Aorta (tissue), 5 donors: Measurements from ENCODE around the gene PLA2G2C. TPM values are rescaled to one million over a fixed set of nuclear protein-coding genes. Genes with fewer than 3 reads are reported as not detected.

Source experiments
- ATAC-seq: fragments of 200-7000 bp; cut with Tn5 transposase; one replicate; pipeline ENCODE4 v1.9.1; 2022; ENCODE audit warnings: moderate library complexity; ENCODE audit not compliant: low FRiP score
- DNase-seq, 2 donors: peaks; one replicate each; pipeline ENCODE4 v3.0.0-alpha.2; 2020
- H3K27ac ChIP-seq, 2 donors: one replicate each; pipeline ENCODE4 v1.5.1; 2013; ENCODE audit warnings: low read length in 2 of 2, mild to moderate bottlenecking in 2 of 2, moderate library complexity in 2 of 2, control low read depth in 1 of 2, inconsistent platforms in 1 of 2, low read depth in 1 of 2
- H3K27me3 ChIP-seq, 2 donors: one replicate each; pipeline ENCODE4 v1.6.1; 2013; ENCODE audit warnings: control low read depth in 1 of 2, low read length in 1 of 2, mild to moderate bottlenecking in 1 of 2, moderate library complexity in 1 of 2; ENCODE audit not compliant: insufficient read depth in 2 of 2, control insufficient read depth in 1 of 2
- H3K36me3 ChIP-seq, 2 donors: one replicate each; pipeline ENCODE4 v1.6.1; 2013; ENCODE audit warnings: control low read depth in 1 of 2, low read length in 1 of 2, mild to moderate bottlenecking in 1 of 2; ENCODE audit not compliant: insufficient read depth in 2 of 2, control insufficient read depth in 1 of 2
- H3K4me1 ChIP-seq, 2 donors: one replicate each; pipeline ENCODE4 v1.6.1; 2013; ENCODE audit warnings: low read length in 2 of 2, control low read depth in 1 of 2, mild to moderate bottlenecking in 1 of 2, moderate library complexity in 1 of 2; ENCODE audit not compliant: insufficient read depth in 2 of 2, control insufficient read depth in 1 of 2
- H3K4me3 ChIP-seq, 2 donors: one replicate each; pipeline ENCODE4 v1.5.1; 2013; ENCODE audit warnings: low read length in 2 of 2, control low read depth in 1 of 2, mild to moderate bottlenecking in 1 of 2
- H3K9me3 ChIP-seq: one replicate; pipeline ENCODE4 v1.6.1; 2013; ENCODE audit warnings: mild to moderate bottlenecking, low read length; ENCODE audit not compliant: control insufficient read depth
- WGBS, 2 donors: extraction: QIAGEN DNeasy Blood & Tissue Kit; methylation state at CpG; one replicate each; pipeline ENCODE4 v1.1.7; 2013; 5-methylcytosine and 5-hydroxymethylcytosine counted together
- intact Hi-C, 2 donors: fragments of 100-400 bp; cut with DNase I; formaldehyde crosslinking; loops; one replicate each; pipeline versions ENCODE4 v1.14.2 to v1.15.0; 2022
- polyA plus RNA-seq, 2 donors: library from polyadenylated mRNA; stranded (reverse); fragments of 200-250 nt; gene quantifications; one replicate each; pipeline ENCODE4 v1.2.3, GENCODE V29; 2013
- total RNA-seq, 2 donors: library from RNA; stranded (reverse); fragmentation: NEBNext Ultra II Directional; extraction: Animal tissue kit (Norgen Biotek cat#: 25700); gene quantifications; one replicate each; pipeline ENCODE4 v1.2.1, GENCODE V29; 2021
- donor health status: healthy with polysubstance abuse.
- donor health status: Bipolar disorder and iron deficiency.
- donor health status: DM: no; HTN: no; CAD: no.
- donor health status: DM: no; HTN: no; CAD: no.
- donor health status: DM: yes; HTN: yes; CAD: no.

Gene PLA2G2C
- total and polyA plus RNA-seq, 4 donors = 0.81 TPM; not detected in 3

DNA sequence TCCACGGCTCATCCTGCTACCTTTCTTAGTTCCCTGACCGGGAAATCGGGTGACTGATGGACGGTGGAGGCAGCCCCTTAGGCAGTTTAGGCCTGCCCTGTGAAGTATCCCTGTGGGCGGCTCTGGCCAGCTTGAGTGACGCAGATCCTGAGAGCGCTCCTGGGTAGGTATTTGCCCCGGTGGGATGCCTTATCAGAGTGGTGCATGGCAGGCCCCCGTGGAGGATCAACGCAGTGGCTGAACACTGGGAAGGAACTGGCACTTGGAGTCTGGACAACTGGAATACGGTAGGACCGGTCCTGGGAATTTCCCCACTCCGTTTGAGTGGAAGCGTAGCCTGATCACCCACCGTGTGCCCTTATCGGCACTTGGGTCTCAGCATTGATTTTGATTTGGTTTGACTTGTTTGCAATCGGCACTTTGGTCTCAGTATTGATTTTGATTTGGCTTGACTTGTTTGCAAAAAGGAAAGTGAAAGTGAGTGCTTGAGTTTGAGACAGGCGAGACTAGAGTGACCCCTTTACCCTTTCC lies 32.0 kb downstream of the PLA2G2C start:
- Histone ChIP-seq H3K4me1 (no peaks in the 10 kb centered on the region), H3K4me3 (no peak overlapping the region), H3K27ac (no peak overlapping the region), H3K36me3 (no peaks in the 10 kb centered on the region), H3K9me3 (peaks cover 5% of the 10 kb centered on the region), H3K27me3 (no peaks in the 10 kb centered on the region)
- no peak for ATAC-seq
- WGBS, 2 donors = 77 to 78% methylated on average over 18 of the region's 18 CpGs
- peak in 1 of 2 donors; percentile 51 for DNase-seq
- intact Hi-C loops = loop anchor here (10.0 kb wide), 1 partner anchor 490 kb away; the partner anchor contains the start of gene HTR6 (in 2 of the 2)

DNA sequence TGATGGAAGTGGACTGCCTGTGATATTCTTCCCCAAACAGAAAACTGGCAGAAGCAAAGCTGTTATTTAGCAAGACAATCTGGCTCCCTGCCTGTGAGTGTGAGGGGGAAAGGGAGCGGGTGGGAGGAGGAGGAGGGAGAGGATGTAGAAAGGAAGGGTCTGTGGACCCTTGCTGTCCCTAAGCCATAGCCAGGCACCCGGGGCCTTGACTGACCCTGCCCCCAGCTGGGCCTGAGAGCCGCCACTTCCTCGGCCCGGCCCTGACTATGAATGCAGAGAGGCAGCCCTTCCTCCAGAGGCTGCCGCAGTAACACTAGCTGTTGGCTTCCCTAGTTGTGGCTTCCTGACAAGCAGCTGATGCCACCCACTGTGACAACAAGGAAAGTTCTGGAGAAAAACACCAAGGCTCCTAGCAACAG lies 33.3 kb downstream of the PLA2G2C start:
- no peaks in the 10 kb centered on the region for H3K4me1 ChIP-seq
- H3K27ac ChIP-seq = no peak overlapping the region
- intact Hi-C loops = loop anchor here (1.0 to 10.0 kb wide), 4 partner anchors 178 to 488 kb away; partner anchors contain the start of gene HTR6 (in 2 of the 2)
- no peaks in the 10 kb centered on the region for H3K27me3 ChIP-seq
- peaks cover 1% of the 10 kb centered on the region for H3K9me3 ChIP-seq
- 71 to 80% methylated on average over 6 of the region's 6 CpGs for WGBS, 2 donors
- ATAC-seq (peak; percentile 45), DNase-seq (peak; percentile 73 to 80)
- H3K36me3 ChIP-seq = no peaks in the 10 kb centered on the region
- H3K4me3 ChIP-seq = no peak overlapping the region

DNA sequence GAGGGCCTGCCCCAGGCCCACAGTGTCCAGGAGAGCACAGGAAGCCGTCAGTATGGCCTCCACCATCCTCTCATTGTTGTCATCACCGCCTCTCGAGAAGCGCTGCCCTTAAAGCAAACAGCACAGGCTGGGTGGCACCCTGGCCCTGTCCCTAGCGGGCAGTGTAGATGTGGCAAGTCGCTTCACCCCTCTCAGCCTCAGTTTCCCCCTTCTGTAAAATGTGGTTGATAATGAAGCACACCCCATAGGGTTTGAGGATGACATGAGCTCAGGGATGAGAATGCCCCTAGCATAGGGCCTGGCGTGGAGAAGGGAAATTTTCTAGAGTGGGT lies 33.8 kb downstream of the PLA2G2C start:
- no peaks in the 10 kb centered on the region for H3K36me3 ChIP-seq
- ATAC-seq (peak; percentile 12), DNase-seq (no peak)
- H3K9me3 ChIP-seq = no peaks in the 10 kb centered on the region
- H3K4me3 ChIP-seq = no peak overlapping the region
- H3K4me1 ChIP-seq = no peaks in the 10 kb centered on the region
- intact Hi-C loops = loop anchor here (1.0 to 10.0 kb wide), 4 partner anchors 178 to 488 kb away; partner anchors contain the start of gene HTR6 (in 2 of the 2)
- WGBS, 2 donors = 46 to 53% methylated on average over 7 of the region's 7 CpGs
- H3K27me3 ChIP-seq = no peaks in the 10 kb centered on the region
- no peak overlapping the region for H3K27ac ChIP-seq

DNA sequence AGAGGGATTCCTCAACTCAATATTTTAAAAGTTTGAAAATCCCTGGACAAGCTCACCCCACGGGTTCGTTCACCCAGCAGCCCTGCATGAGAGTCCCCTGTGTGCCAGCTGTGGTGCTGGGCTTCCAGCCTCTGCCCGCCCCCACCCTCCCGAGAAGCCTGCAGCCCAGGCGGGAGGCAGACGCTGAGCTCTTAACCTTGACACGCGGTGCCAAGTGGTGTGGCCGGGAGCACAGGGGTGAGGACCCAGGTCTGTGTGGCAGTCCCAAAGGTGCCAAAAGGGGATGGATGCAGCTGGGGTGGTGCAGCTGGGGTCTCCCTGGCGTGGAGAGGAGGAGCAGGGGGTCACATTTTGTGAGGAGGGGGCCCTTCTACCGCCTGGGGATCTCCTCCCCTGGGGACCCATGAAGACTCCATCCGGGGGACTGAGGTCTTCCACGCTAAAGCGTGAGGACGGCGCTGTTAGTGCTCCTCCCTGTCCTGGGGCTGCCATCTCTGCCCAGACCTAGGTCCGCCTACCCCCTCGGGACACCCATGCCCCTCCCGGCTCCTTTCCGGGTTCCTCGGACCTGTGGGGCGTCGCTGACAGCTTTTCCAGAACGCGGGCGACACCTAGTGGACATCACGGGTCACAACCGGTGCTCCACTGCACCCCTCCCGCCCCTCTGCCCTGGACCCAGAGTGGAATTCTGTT lies 34.3 kb downstream of the PLA2G2C start:
- 1 to 2% methylated on average over 28 to 29 of the region's 29 CpGs for WGBS, 2 donors
- DNase-seq (peak; percentile 91 to 94), ATAC-seq (peak; percentile 93)
- no peaks in the 10 kb centered on the region for H3K36me3 ChIP-seq
- H3K27me3 ChIP-seq = no peaks in the 10 kb centered on the region
- no peaks in the 10 kb centered on the region for H3K9me3 ChIP-seq
- no peak overlapping the region for H3K4me3 ChIP-seq
- no peak overlapping the region for H3K27ac ChIP-seq
- H3K4me1 ChIP-seq = no peaks in the 10 kb centered on the region
- intact Hi-C loops = loop anchor here (1.0 to 10.0 kb wide), 4 partner anchors 177 to 487 kb away; partner anchors contain the start of gene HTR6 (in 2 of the 2)

DNA sequence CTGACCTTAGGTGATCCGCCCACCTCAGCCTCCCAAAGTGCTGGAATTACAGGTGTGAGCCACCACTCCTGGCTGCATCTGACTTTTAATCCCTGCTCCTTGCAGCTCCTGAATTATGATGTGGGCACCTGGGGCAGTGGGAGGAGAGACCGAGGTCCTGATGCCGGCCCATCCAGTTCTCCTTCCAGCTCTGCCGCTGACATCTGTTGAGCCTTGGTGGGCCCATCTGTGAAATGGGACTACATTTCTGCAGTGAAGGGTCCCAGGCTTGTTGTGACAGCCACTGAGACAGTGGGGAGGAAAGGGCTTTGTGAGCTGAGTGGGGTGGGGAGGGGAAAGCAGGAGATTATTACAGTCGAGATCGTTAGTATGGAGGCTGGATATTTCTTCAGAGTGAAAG lies 35.3 kb downstream of the PLA2G2C start:
- Histone ChIP-seq H3K27me3 (no peaks in the 10 kb centered on the region), H3K9me3 (no peaks in the 10 kb centered on the region), H3K36me3 (no peaks in the 10 kb centered on the region), H3K4me3 (no peak overlapping the region), H3K4me1 (no peaks in the 10 kb centered on the region), H3K27ac (no peak overlapping the region)
- intact Hi-C loops = loop anchor here (10.0 kb wide), 1 partner anchor 486 kb away; the partner anchor contains the start of gene HTR6 (in 2 of the 2)
- ATAC-seq (no peak), DNase-seq (peak in 1 of 2 donors; percentile 46)
- 86 to 94% methylated on average over 6 of the region's 6 CpGs for WGBS, 2 donors

DNA sequence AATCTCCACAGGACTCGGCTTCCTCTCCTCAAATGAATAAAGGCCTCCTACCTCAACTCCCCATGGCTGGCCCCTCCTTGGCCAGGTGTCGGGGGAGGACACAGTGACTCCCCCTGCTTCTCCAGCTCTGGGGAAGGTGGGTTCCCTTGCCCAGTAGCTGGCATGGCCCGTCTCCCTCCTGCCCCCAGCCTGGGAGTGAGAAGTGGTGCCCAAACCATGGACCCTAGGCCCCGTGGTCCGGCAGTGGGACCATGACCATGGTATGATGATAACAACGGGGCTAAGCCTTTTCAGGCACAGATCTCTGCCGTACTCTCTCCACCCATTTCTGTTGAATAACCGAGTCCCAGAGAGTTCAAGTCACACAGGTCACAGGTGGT lies 36.0 kb downstream of the PLA2G2C start:
- H3K27me3 ChIP-seq = no peaks in the 10 kb centered on the region
- H3K36me3 ChIP-seq = no peaks in the 10 kb centered on the region
- peak in 1 of 2 donors; percentile 12 for DNase-seq
- H3K9me3 ChIP-seq = no peaks in the 10 kb centered on the region
- H3K27ac ChIP-seq = no peak overlapping the region
- no peak overlapping the region for H3K4me3 ChIP-seq
- ATAC-seq = no peak
- intact Hi-C loops = loop anchor here (10.0 kb wide), 1 partner anchor 486 kb away; the partner anchor contains the start of gene HTR6 (in 2 of the 2)
- WGBS, 2 donors = 91 to 96% methylated on average over 8 of the region's 8 CpGs
- H3K4me1 ChIP-seq = no peaks in the 10 kb centered on the region

DNA sequence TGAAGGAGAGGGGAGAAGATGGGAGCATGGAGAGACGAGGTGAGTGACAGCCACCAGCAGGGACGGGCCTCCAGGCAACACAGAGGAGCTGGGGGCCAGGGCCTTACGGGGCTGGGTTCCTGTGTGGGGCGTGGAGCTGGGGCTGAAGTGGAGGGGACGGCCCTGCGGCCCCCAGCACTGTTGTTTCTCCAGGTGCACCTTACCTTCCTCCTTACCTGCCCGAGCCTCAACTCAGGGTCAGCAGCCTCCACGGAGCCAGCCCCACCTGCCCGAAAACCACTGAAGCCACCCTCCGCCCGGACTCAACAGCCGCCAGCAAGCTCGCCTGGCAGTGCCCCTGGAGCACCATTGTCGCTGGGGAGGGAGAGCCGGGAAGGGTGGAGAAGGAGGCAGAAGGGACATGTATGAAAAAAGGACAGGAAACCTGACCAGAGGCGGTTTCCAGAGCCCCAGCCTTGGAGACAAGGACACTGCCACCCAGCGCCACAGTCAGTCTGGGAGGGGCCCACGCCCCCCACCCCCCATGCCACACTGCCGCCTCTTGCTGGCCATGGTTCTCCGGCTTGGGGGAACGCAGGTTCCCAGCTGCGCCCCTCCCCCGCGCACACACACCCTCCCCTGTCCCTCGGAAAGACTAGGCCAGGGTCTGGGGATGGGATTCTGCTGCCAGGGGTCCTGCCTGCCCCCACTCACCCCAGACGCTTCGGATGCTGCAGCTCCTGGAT lies 36.6 kb downstream of the PLA2G2C start:
- intact Hi-C loops = loop anchor here (10.0 kb wide), 1 partner anchor 485 kb away; the partner anchor contains the start of gene HTR6 (in 2 of the 2)
- WGBS, 2 donors = 87 to 89% methylated on average over 25 to 27 of the region's 27 CpGs
- ATAC-seq (no peak), DNase-seq (peak in 1 of 2 donors; percentile 71)
- no peak overlapping the region for H3K4me3 ChIP-seq
- H3K27me3 ChIP-seq = no peaks in the 10 kb centered on the region
- H3K4me1 ChIP-seq = no peaks in the 10 kb centered on the region
- no peak overlapping the region for H3K27ac ChIP-seq
- H3K36me3 ChIP-seq = no peaks in the 10 kb centered on the region
- H3K9me3 ChIP-seq = no peaks in the 10 kb centered on the region

DNA sequence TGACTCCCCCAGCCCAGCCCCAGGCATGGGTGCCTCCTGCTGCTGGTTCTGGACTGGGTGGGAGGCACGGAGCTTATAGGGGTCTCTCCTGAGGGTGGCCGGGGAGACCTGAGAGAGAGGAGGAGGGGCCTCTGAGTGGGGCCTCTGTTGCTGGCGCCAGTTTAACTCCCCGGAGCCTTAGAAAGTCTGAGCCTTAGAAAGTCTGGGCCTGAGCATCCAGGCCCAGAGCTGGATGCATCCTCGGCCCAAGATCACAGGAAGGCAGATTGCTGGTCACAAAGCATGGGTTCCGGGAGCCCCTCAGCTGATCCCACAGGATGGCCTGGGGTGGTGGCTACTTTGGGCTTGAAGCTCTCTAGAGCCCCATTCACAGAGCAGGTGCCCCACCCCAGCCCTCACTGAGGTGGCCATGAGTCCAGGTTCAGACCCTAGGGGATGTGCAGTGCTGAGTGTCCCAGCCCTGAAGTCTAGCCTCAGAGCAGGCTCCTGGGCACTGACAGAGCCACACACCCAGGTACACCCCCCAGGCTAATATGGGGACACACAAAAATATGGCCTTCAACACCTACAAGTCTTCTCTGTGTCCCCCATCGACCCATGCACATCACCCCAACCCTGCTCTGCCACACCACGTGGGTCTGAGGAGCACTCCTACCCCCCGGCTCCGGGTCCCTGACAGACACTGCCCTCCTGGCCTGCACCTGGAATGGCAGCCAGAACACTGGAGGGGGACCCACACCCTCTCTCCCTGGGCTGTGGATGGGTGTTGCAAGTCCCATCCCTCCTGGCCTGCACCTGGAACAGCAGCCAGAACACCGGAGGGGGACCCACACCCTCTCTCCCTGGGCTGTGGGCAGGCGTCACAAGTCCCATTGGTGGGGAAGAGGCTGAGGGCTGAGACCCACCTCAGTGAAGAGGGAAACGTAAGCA lies 37.5 kb downstream of the PLA2G2C start:
- Histone ChIP-seq H3K27me3 (no peaks in the 10 kb centered on the region), H3K9me3 (no peaks in the 10 kb centered on the region), H3K36me3 (no peaks in the 10 kb centered on the region), H3K27ac (no peak overlapping the region), H3K4me1 (no peaks in the 10 kb centered on the region), H3K4me3 (no peak overlapping the region)
- ATAC-seq = no peak
- peak in 1 of 2 donors; percentile 57 for DNase-seq
- intact Hi-C loops = no loop called here
- WGBS, 2 donors = 86 to 91% methylated on average over 13 of the region's 13 CpGs
